HG02943 (cell line): ENCODE results near the gene SAP30BP.

Source experiments
- ATAC-seq: cut with Tn5 transposase; IDR thresholded peaks from one replicate; pipeline ENCODE4 v1.9.1; 2021; ENCODE audit warnings: mild to moderate bottlenecking, low read depth, moderate library complexity; ENCODE audit not compliant: unreplicated experiment

The SAP30BP gene

DNA sequence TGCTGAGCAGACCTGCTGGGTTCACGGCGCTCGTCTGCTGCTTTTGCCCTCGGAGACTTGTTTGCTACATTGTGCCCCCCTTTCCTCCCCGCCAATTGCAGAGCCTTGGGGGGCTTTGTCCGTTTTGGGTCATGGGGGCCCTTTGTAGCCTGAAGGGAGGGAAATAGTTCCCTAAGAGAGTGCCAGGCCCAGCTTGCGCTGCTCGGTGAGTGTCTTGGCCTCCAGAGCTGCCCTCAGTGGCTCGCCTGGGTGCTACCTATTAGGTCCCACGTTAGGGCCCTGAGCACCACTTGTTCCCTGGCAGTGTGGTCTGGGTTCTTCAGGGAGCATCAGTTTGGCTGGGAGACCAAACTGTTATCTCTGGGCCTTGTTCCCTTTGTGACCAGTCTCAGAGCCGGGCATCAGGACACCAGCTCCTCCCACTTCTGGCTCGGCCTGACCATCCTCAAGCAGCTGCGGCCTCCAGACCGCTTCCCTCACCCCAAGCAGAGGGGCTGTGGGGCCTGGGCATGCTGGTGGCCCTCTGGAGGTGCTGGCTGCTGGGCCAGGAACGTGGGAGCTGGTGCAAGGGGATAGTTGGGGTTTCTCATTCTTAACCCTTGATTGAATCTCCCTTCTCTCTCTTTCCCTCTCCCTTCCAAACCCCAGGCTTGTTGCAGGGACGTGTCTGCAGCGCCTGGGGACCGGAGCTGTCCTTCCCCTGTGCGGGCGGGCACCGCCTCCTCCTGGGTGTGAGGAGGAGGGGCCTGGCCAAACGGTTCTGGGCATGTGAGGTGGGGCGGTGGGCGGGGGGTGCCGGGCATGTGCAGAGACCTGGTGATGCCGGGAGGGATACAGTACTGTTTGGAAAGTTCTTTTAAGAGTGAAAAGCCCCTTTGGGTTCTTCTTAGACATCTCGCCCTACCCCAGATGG lies 38.1 kb downstream of the SAP30BP start:
- ATAC-seq = no peak

DNA sequence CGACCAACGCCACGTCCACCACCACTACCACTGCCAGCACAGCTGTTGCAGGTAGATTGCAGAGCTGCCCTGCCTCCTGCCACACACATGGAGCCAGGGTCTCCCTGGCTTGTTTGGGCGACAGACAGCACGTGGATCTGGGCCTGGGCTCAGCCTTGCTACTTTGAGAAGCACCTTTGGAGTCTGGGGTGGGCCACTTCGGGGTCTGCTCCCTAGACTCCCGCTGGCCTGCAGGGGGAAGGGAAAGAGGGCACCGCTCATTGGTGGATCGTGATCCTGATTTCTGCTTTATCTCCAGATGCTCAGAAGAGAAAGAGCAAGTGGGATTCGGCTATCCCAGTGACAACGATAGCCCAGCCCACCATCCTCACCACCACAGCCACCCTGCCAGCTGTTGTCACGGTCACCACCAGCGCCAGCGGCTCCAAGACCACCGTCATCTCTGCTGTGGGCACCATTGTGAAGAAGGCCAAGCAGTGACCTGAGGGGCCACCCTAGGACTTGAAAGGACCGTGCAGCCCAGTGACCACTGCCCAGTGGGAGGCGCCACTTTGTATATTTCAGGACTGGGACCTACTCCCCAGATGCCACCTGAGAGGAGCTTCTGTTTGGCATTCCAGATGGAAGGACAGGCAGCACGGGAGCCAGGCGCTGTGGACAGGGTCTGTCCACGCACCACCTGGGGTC lies 39.0 kb downstream of the SAP30BP start:
- no peak for ATAC-seq

DNA sequence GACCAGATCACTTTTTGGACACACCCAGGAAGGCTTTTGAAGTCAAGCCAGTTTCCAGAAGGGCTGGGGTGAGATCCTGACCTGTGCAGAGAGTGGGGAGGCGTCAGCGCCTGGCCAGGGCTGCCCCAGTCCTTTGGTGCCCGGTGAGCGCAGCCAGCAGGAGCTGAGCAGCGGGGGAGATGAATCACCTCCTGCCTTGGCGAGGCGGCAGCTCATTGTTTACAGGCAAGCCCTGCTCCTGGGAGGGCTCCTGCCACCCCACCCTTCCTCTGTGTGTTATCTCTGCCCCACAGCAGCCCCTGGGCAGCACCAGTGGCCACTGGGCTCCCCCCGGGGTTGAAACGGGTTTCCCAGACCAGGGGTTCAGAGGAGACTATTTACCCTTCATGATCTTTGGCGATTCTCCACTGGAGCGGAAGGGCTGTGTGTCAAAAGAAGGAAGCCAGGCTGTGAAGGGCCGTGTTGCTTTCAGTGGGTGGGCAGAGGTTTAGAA lies 40.0 kb downstream of the SAP30BP start:
- ATAC-seq = no peak

DNA sequence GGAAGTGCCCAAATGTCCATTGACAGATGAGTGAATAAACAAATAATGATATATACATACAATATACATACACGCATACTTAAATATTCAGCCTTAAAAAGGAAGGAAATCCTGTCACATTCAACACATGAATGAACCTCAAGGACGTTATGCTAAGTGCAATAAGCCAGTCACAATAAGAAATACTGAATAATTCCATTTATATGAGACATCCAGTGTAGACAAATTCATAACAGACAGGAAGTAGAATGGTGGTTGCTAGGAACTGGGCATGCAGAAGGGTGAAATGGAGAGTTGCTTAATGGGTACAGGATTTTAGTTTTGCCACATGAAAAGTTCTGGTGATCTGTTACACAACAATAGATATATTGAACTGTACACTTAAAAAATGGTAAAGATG lies 45.3 kb downstream of the SAP30BP start:
- no peak for ATAC-seq

DNA sequence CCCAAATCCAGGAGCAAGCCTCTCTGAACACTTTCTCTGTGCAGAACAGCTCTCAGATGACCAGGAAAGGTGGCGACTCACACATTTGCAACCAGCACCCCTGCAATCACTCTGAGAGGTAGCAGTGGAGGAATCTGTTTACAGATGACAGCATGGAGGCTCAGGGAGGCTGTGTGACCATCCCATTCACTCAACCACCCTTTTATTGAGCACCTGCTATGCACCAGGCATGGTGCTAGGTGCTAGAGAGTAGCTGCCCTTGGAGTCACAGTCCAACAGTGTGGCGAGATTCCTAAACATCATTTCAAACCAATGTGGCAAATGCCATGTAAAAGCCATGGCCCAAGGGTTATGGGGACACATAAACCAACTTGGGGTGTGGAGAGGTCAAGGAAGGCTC lies 52.6 kb downstream of the SAP30BP start:
- no peak for ATAC-seq

DNA sequence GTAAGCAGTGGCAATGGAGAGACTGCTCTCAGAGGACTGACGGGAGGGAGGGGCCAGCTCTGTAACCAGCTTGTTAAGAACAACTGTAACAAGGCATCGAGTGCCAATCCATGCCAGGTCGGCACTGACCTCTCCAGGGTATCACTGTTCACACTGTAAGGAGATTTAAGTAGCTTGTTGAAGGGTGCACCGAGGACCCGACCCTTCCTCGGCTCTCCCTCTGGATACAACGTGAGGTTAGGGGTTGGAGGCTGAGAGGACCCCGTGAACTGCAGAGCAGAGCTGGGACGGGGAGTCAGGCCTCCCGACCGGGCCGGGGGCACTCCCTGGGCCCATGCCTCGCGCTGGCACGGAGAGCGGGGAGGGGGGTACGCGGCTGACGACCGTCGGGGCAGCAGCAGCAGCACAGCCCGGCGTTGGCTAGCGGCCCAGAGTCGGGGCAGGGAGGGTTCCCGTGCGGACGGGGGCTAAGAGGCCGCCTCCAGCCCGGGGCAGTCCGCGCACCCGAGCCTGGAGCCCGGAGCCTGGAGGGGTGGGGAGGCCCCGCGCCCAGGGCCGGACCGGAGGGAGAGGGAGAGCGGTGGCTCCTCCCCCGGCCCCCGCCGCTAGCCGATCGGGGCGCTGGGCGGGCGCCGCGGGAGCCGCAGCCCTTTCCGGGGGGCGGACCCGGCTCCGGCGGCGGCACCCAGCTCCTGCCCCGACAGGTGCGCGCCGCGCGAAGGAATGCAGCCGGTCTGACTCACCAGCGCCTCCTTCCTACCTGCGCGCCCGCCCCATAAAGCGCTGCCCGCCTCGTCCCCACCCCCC lies 53.7 kb downstream of the SAP30BP start, which contains the start of gene ITGB4:
TSS of gene ITGB4 (plus strand) at position 804 of the 807 bp plus-strand sequence. CDS start 3,245 bp downstream, outside the sequence.
- ATAC-seq = no peak

DNA sequence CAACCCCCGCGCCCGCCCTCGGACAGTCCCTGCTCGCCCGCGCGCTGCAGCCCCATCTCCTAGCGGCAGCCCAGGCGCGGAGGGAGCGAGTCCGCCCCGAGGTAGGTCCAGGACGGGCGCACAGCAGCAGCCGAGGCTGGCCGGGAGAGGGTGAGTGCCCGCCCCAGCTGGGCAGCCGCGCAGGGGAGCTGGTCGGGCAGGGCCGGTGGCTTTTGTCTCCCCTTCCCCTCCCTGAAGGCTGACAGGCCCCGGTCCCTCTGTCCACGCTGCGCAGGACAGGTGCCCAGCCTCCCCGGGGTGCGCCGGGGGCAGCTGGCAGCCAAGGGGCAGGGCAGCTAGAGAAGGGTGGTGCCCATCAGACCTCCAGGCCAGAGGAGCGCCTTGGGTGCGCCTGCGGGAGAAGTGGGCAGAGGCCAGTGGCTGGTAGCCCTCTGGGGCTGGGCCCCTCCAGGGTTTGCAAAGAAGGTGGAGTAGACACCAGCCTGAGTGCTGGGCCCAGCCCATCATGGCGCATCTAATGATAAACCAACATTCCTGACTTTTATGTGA lies 54.4 kb downstream of the SAP30BP start:
- ATAC-seq = no peak

DNA sequence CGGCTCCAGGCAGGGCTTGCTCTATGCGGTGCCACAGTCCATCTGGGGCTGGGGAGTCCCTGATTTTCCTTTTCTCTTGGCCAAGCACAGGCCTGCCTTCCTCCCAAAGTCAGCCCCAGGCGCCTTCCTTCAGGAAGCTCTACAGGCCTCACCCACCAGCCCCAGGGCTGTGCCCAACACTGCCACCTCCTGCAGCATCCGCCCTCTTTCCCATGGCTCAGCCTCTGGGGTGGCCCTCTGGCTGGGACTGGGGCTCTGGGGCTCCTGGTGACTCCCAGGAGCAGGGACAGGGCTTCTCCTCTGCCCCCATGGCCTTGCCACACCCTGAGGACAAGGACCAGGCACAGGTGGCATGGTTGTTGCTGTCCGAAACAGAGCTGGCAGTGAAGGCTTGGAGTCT lies 54.9 kb downstream of the SAP30BP start:
- no peak for ATAC-seq

DNA sequence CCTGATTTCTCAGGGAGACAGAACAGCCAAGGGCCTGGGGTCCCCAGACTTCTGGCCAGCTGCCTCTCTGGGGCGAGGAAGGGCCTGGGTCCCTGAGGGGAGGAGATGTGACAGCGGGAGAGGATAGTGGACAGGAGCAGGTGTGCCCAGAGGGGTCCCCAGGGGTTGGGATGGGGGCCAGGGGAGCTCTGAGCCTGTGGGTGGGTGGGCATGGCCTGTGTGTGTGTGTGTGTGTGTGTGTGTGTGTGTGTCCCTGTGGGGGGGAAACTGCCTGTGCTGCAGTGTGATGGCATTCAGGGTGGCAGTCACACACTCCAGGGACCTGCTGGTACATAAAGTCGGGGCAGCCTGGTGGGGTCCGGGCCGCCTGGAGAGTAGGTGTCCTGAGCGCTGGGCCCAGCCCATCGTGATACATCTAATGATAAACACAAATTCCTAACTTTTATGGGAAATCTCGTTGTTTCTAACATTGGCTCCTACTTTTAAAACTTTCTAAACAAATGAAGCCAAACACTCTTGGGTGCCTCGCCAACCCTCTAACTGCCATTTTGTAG lies 55.5 kb downstream of the SAP30BP start:
- ATAC-seq = no peak

DNA sequence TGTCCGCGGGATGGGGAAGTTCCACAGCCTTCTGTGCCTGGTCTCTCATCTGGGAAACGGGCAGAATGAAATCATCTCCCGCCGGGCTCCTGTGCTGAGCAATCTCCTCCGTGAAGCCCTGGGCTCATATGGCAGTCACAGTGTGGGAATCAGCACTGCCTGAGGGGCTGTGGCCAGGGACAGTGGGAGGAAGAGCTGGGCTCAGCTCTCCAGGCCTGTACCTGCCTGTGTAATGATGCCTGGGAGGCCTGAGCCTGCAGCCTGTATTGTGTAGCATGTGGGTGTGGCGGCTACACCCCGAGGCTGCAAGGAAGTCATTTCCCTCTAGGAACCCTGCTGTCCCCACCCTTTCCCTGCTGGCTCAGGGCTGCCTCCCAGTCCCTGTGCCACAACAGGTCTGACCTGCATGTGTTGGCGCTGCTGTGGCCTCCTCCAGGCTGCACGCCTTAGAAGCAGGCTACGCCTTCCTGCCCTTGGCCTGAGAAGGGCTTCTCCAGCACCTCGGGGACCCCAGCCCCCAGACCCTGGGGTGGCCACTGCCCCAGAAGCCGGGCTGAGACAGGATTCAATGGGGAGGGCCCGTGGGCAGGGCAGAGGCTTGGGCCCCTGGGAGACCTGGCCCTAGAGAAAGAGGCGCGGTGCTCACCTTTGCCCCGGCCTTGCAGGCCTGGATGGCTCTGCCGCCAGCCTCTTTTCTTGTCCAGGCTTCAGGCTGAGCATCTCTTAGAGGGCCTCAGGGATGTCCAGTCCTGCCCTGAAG lies 56.2 kb downstream of the SAP30BP start:
- ATAC-seq = no peak

DNA sequence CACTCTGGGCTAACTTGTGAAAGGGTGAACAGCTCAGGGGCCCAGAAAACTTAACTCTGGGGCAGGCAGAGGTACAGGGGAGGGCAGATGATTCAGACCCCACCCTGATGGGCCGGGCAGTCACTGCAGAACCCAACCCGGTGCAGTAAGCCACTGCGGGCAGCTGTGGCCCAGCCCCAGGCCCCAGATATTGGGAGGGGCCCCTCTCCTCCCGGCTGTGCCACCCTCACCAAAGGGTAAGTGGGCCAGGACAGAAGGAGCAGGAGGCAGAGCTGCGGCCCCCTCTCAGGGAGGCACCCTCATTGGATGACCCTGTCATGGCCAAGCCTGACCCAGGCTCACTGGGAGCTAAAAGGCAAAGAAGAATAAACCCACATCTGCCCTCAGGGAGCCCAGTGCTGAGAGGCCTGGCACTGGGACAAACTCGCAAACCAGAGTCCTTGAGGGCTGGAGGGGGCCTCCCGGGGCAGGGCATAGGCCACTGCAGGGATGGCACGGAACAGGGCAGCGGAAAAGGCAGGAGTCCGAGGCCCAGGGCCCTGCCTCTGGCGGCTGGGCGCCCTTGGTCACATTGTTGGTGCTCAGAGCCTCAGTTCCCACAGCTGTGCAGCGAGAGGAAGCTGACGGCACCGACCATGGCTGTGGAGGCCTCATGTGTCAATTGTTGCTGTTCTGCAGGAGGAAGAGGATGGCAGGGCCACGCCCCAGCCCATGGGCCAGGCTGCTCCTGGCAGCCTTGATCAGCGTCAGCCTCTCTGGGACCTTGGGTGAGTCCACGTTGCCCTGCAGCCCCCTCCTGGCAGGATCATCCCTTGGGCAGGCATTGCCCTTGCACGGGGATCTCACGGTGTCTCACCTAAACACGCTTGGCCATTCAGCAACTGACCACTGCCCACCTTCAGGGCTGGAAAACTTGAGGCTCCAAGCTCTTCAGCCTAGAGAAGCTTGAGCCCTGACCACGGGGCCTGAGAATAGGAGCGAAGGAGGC lies 57.2 kb downstream of the SAP30BP start:
- ATAC-seq = no peak

DNA sequence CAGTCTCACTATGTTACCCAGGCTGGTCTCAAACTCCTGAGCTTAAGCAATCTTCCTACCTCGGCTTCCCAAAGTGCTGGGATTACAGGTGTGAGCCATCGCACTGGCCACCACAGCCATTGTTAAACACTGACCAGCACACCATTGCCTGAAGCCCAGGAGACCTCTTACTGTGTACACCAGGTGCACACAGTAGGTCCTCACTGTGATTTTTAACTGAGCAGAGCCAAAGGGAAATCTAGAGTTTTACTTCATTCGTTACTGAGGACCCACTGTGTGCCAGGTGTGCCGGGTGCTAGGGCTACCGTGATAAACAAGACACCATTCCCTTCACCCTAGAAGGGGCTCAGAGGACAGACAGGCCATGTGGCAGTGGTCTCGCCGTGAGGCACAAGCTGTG lies 58.4 kb downstream of the SAP30BP start:
- ATAC-seq = no peak

DNA sequence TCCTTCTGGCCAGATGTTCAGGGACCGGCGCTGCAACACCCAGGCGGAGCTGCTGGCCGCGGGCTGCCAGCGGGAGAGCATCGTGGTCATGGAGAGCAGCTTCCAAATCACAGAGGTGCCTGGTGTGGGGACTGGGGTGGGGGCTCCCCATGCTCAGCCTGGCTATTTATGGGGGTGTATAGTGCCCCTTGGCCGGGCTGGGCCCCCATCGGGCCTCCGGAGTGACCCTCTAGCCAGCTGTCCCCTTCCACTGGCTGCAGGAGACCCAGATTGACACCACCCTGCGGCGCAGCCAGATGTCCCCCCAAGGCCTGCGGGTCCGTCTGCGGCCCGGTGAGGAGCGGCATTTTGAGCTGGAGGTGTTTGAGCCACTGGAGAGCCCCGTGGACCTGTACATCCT lies 60.3 kb downstream of the SAP30BP start:
- no peak for ATAC-seq

DNA sequence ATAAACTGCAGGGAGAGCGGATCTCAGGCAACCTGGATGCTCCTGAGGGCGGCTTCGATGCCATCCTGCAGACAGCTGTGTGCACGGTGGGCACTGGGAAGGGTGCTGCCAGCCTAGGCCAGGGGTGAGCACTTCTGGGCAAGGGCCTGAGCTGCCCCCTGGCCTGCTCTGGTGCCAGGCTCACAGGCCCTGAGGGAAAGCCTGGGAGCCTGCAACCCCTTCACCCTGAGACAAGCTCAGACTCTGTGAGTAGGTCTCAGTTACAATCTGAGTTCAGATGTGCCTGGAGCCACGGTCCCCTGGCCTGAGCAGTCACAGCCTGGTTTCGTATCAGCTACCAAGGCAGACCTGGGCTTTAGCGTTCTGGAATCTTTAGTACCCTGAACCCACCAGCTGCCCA lies 62.2 kb downstream of the SAP30BP start:
- no peak for ATAC-seq

DNA sequence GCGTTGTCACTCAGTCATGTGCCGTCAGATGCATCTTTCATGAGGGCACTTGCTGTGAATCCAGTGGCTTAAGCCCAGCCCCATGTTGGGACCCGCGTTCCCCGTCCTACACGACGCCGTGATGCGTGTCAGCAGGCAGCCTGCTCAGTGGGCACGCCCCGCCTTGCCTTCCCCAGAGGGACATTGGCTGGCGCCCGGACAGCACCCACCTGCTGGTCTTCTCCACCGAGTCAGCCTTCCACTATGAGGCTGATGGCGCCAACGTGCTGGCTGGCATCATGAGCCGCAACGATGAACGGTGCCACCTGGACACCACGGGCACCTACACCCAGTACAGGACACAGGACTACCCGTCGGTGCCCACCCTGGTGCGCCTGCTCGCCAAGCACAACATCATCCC lies 62.9 kb downstream of the SAP30BP start:
- no peak for ATAC-seq

DNA sequence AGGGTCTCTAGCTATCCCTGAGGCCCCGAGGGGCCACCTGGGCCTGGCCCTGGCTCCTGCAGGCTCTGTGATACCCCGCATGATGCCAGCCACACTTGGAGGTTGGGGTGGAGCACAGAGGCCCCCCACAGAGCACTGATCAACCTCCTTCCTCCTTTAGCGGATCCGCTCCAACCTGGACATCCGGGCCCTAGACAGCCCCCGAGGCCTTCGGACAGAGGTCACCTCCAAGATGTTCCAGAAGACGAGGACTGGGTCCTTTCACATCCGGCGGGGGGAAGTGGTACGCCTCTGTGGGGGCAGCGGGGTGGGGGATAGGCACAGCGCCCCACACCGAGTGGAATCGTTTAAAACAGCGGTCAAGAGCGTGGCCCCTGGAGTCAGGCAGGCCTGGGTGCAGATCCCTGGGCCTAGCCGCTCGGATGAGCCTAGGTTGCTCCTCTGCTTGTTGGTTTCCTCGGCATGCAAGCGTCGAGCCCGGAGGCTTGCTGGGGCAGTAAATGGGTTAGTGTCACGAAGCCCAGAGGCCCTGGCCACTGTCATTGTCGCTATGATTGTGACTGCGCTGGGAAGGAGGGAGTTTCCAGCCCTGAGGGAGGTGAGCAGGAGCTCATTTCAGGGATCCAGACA lies 64.1 kb downstream of the SAP30BP start:
- no peak for ATAC-seq

DNA sequence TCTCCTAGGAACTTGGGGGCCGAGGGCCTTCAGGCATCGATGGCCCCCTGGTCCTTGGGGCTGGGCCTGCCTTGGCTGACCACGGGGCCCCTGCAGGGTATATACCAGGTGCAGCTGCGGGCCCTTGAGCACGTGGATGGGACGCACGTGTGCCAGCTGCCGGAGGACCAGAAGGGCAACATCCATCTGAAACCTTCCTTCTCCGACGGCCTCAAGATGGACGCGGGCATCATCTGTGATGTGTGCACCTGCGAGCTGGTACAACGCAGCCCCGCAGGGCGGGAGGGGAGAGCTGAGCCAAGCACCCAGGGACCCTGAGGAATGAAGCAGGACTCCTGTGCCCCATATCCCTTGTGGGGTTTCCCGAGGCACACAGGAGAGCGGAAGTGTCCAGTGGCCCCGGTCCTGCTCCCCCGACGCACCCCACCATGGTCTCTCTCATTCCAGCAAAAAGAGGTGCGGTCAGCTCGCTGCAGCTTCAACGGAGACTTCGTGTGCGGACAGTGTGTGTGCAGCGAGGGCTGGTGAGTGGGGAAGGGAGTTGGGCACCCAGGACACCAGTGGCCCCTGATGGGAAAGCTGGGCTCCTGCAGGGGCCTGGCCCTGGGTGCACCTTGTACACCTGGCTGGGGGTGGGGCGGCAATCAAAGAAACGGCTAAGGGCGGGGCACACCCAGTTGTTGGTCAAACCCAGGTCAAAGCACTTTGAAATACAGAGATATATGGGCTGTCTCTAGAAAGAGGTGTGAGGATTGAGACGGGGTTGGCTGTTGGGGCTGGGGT lies 64.8 kb downstream of the SAP30BP start:
- no peak for ATAC-seq
